Measurements from ENCODE around the gene VPS25. TPM values are rescaled to one million over a fixed set of nuclear protein-coding genes. Genes with fewer than 3 reads are reported as not detected.

Gene VPS25
- total RNA-seq, 4 donors from 2014 or later = 34.5 to 43.9 (median 38.0) TPM

DNA sequence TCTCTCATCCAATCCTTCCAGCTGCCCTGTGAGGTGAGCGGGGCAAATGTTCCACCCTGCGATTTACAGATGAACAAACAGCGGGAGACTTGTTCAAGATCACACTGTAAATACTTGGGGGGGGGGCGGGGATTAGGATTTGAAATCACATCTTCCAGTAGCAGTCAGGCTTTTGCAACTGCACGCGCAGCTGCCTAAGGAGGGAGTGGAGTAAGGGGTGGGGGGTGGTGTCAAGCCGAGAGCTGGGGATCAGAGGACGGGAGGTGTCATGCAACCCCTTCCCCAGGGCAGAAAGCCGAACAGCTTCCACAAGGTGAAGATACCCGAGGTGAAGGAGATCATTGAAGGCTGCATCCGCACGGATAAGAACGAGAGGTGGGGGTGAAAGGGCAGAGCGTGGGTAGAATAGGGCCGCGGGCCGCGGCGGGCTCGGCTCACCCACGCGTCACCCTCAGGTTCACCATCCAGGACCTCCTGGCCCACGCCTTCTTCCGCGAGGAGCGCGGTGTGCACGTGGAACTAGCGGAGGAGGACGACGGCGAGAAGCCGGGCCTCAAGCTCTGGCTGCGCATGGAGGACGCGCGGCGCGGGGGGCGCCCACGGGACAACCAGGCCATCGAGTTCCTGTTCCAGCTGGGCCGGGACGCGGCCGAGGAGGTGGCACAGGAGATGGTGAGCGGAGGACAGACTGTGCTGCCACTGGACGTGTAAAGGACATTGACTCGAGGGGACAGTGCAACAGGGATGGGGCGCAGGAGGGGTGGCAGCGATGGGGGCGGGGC, 11.8 kb downstream of the VPS25 start:
- TF ChIP-seq EP300 (IDR thresholded peaks at IDR 0.05) (no peak), CTCF (IDR thresholded peaks at IDR 0.05) (no peak), POLR2A (IDR thresholded peaks at IDR 0.05; ENCODE audit: low read depth) (no peak), POLR2AphosphoS5 (IDR thresholded peaks at IDR 0.05) (no peak)
- WGBS = 59% methylated on average over 27 of the region's 52 CpGs

GRCh38 chr17:42787266-42787665, 14.0 kb downstream of the VPS25 start:
- Histone ChIP-seq H3K4me1 (peaks cover 12 to 32% (median 25%) of the 10 kb centered on the region in 4 donors), H3K27me3 (peaks cover 0 to 55% (median 8%) of the 10 kb centered on the region in 4 donors), H3K27ac (replicated peaks in 1 of 4) (no peak overlapping the region), H3K4me3 (no peak overlapping the region), H3K36me3 (no peaks in the 10 kb centered on the region), H3K9me3 (no peaks in the 10 kb centered on the region)
- TF ChIP-seq POLR2A (IDR thresholded peaks at IDR 0.05; ENCODE audit: low read depth) = no peak
- TF ChIP-seq CTCF (IDR thresholded peaks at IDR 0.05) = no peak
- no peak for TF ChIP-seq EP300 (IDR thresholded peaks at IDR 0.05)
- no peak for TF ChIP-seq POLR2AphosphoS5 (IDR thresholded peaks at IDR 0.05)
- intact Hi-C loops (cut with DNase I) = no loop called here
- 94% methylated on average over 10 of the region's 11 CpGs for WGBS
- no peak for DNase-seq (ENCODE audit: extremely low spot score)

More for the DNA sequence above, 11.8 kb downstream of the VPS25 start:
- no peaks in the 10 kb centered on the region for H3K36me3 ChIP-seq
- H3K9me3 ChIP-seq = no peaks in the 10 kb centered on the region
- H3K27ac ChIP-seq (replicated peaks in 1 of 4) = no peak overlapping the region
- no peak overlapping the region for H3K4me3 ChIP-seq
- peaks cover 0 to 77% (median 16%) of the 10 kb centered on the region in 4 donors for H3K27me3 ChIP-seq
- peaks cover 20 to 52% (median 46%) of the 10 kb centered on the region in 4 donors for H3K4me1 ChIP-seq
- DNase-seq (ENCODE audit: extremely low spot score) = no peak
- intact Hi-C loops (cut with DNase I) = loop anchor here (5.0 kb wide), 1 partner anchor 37 kb away; the partner anchor contains the start of gene BECN1

GRCh38 chr17:42791948-42792347, 18.7 kb downstream of the VPS25 start:
- DNase-seq (ENCODE audit: extremely low spot score) = no peak
- intact Hi-C loops (cut with DNase I) = no loop called here
- Histone ChIP-seq H3K4me1 (peaks cover 4 to 11% (median 9%) of the 10 kb centered on the region in 4 donors), H3K27ac (replicated peaks in 1 of 4) (no peak overlapping the region), H3K27me3 (peaks cover 0 to 8% (median 0%) of the 10 kb centered on the region in 4 donors), H3K9me3 (no peaks in the 10 kb centered on the region), H3K36me3 (peaks cover 0 to 20% (median 13%) of the 10 kb centered on the region in 4 donors), H3K4me3 (no peak overlapping the region)
- no peak for TF ChIP-seq CTCF (IDR thresholded peaks at IDR 0.05)
- TF ChIP-seq EP300 (IDR thresholded peaks at IDR 0.05) = no peak
- no peak for TF ChIP-seq POLR2AphosphoS5 (IDR thresholded peaks at IDR 0.05)
- TF ChIP-seq POLR2A (IDR thresholded peaks at IDR 0.05; ENCODE audit: low read depth) = no peak
- WGBS = 81% methylated on average over 2 of the region's 2 CpGs

- H3K27ac ChIP-seq (replicated peaks in 1 of 4) = no peak overlapping the region
- no peak for DNase-seq (ENCODE audit: extremely low spot score)
These were observed 19.3 kb downstream of the VPS25 start for GRCh38 chr17:42792545-42792944.

More at GRCh38 chr17:42792545-42792944, 19.3 kb downstream of the VPS25 start:
- H3K27me3 ChIP-seq = peaks cover 0 to 3% (median 0%) of the 10 kb centered on the region in 4 donors
- H3K4me3 ChIP-seq = no peak overlapping the region
- peaks cover 0 to 23% (median 14%) of the 10 kb centered on the region in 4 donors for H3K36me3 ChIP-seq
- intact Hi-C loops (cut with DNase I) = no loop called here
- TF ChIP-seq EP300 (IDR thresholded peaks at IDR 0.05) (no peak), POLR2AphosphoS5 (IDR thresholded peaks at IDR 0.05) (no peak), CTCF (IDR thresholded peaks at IDR 0.05) (no peak), POLR2A (IDR thresholded peaks at IDR 0.05; ENCODE audit: low read depth) (no peak)
- H3K4me1 ChIP-seq = peaks cover 10 to 17% (median 15%) of the 10 kb centered on the region in 4 donors
- H3K9me3 ChIP-seq = no peaks in the 10 kb centered on the region
- 76% methylated on average over 5 of the region's 5 CpGs for WGBS
